Smooth muscle cell (in vitro differentiated cells): ENCODE measurements around the gene HECW1. TPM values are rescaled to one million over a fixed set of nuclear protein-coding genes. Genes with fewer than 3 reads are reported as not detected.
A peak's percentile ranks its signal among the peaks of the same experiment; 100 is the strongest.

ENCODE experiments used
- DNase-seq: peaks from one replicate; lab custom pipeline; 2025; ENCODE audit not compliant: unreplicated experiment; lab: John Stamatoyannopoulos, UW
- H2AFZ ChIP-seq: fragments of 200-600 bp; sonication (generic); 2 replicates; pipeline ENCODE4 v1.6.0; 2016; ENCODE audit warnings: antibody characterized with exemption, low read depth, mild to moderate bottlenecking
- H3F3A ChIP-seq: fragments of 200-600 bp; sonication (generic); 2 replicates; pipeline ENCODE4 v1.6.0; 2017; ENCODE audit warnings: antibody characterized with exemption, low read depth
- H3K27ac ChIP-seq: fragments of 200-600 bp; sonication (generic); 2 replicates; pipeline ENCODE4 v1.5.1; 2016; ENCODE audit warnings: low read depth, mild to moderate bottlenecking
- H3K27me3 ChIP-seq: fragments of 200-600 bp; sonication (generic); 2 replicates; pipeline ENCODE4 v1.6.1; 2016; ENCODE audit warnings: low read depth, mild to moderate bottlenecking
- H3K36me3 ChIP-seq: fragments of 200-600 bp; sonication (generic); 2 replicates; pipeline ENCODE4 v1.5.1; 2016; ENCODE audit warnings: low read depth
- H3K4me1 ChIP-seq: fragments of 200-600 bp; sonication (generic); 2 replicates; pipeline ENCODE4 v1.5.1; 2016; ENCODE audit warnings: low read depth
- H3K4me2 ChIP-seq: fragments of 200-600 bp; sonication (generic); 2 replicates; pipeline ENCODE4 v1.6.0; 2016; ENCODE audit warnings: mild to moderate bottlenecking
- H3K4me3 ChIP-seq: fragments of 200-600 bp; sonication (generic); 2 replicates; pipeline ENCODE4 v1.5.1; 2016; ENCODE audit warnings: mild to moderate bottlenecking
- H3K79me2 ChIP-seq: fragments of 200-600 bp; sonication (generic); 2 replicates; pipeline ENCODE4 v1.6.0; 2016; ENCODE audit warnings: low read depth, mild to moderate bottlenecking
- H3K9ac ChIP-seq: fragments of 200-600 bp; sonication (generic); 2 replicates; pipeline ENCODE4 v1.6.0; 2016; ENCODE audit warnings: low read depth
- H3K9me3 ChIP-seq: fragments of 200-600 bp; sonication (generic); replicated peaks from 2 replicates; pipeline ENCODE4 v1.5.1; 2016; ENCODE audit warnings: low read depth
- H4K20me1 ChIP-seq: fragments of 200-600 bp; sonication (generic); 2 replicates; pipeline ENCODE4 v1.6.0; 2016; ENCODE audit warnings: low read depth
- WGBS: methylation state at CpG from one replicate; pipeline ENCODE4 v1.1.7; 2016; ENCODE audit warnings: low lambda C conversion rate; 5-methylcytosine and 5-hydroxymethylcytosine counted together
- polyA plus RNA-seq: library from polyadenylated mRNA; unstranded; fragments of >200 nt; fragmentation: Nextera tagmentation; extraction: Ambion mirVana; gene quantifications from 2 replicates; pipeline ENCODE4 v1.2.1, GENCODE V29; 2016
- total RNA-seq: library from RNA; depleted of rRNA; stranded (reverse); fragments of >200 nt; gene quantifications from 2 replicates; pipeline ENCODE4 v1.2.3, GENCODE V29; 2014
- TF ChIP-seq, protein P1 (sequence below): fragments of 200-600 bp; sonication (generic); IDR thresholded peaks from 2 replicates; pipeline ENCODE4 v1.5.1; 2017; ENCODE audit warnings: borderline replicate concordance, mild to moderate bottlenecking, antibody characterized with exemption; ENCODE audit not compliant: insufficient read depth, poor library complexity, severe bottlenecking

Gene HECW1
- total and polyA plus RNA-seq, 2 experiments from 2014 or later: 0.09 to 0.49 TPM

DNA sequence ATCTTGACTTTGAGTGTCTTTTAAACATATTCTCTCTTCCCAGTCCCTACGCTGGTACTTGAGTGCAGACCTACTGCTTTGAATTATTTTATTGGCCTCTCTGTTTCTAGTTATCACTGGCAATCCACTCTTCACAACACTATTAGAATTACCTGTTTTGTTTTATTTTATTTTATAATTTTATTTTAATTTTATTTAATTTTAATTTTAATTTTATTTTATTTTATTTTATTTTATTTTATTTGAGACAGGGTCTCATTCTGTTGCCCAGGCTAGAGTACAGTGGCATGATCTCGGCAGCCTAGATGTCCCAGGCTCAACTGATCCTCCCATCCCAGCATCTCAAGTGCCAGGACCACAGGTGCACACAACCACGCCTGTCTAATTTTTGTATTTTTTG, 477.3 kb downstream of the HECW1 start:
- Histone ChIP-seq H3K9ac (no peak overlapping the region), H3K79me2 (peaks cover 87% of the 10 kb centered on the region), H3K9me3 (no peaks in the 10 kb centered on the region), H4K20me1 (peaks cover 94% of the 10 kb centered on the region), H3K4me3 (no peak overlapping the region), H3K27ac (no peak overlapping the region), H3K27me3 (no peaks in the 10 kb centered on the region), H2AFZ (no peak overlapping the region), H3K4me2 (no peak overlapping the region), H3K36me3 (no peaks in the 10 kb centered on the region), H3F3A (no peaks in the 10 kb centered on the region), H3K4me1 (peaks cover under 1% of the 10 kb centered on the region)
- 98% methylated on average over 3 of the region's 3 CpGs for WGBS
- no peak for DNase-seq
- TF ChIP-seq, protein P1, sequence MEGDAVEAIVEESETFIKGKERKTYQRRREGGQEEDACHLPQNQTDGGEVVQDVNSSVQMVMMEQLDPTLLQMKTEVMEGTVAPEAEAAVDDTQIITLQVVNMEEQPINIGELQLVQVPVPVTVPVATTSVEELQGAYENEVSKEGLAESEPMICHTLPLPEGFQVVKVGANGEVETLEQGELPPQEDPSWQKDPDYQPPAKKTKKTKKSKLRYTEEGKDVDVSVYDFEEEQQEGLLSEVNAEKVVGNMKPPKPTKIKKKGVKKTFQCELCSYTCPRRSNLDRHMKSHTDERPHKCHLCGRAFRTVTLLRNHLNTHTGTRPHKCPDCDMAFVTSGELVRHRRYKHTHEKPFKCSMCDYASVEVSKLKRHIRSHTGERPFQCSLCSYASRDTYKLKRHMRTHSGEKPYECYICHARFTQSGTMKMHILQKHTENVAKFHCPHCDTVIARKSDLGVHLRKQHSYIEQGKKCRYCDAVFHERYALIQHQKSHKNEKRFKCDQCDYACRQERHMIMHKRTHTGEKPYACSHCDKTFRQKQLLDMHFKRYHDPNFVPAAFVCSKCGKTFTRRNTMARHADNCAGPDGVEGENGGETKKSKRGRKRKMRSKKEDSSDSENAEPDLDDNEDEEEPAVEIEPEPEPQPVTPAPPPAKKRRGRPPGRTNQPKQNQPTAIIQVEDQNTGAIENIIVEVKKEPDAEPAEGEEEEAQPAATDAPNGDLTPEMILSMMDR: no peak

DNA sequence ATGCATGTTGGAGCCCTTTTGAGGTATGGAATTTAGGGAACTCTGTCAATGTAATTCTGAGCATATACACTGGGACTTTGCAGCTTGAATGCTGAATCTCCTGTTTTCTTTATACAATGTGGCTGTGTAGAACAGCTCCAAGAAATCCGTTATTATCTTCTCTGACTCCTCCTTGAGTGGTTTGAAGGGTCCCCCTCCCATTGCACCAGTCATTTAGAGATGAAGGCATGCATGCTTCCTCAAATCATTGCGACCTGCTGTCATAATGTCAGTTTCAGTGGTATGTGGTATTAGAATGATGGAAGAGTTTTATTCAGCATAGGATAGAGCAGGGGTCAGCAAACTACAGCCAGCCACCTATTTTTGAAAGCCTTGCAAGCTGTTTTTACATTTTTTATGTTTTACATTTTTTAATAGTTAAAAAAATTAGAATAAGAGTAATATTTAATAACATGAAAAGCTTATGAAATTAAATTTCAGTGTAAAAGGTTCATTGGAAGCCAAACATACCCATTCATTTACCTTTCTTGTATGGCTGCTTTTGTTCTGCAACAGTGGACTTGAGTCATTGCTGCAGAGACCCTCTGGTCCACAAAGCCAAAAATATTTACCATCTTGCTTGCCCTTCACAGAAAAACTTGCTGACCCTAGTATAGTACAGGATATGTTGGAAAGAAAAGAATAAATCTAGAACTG, 478.6 kb downstream of the HECW1 start:
- no peaks in the 10 kb centered on the region for H3K27me3 ChIP-seq
- no peaks in the 10 kb centered on the region for H3K9me3 ChIP-seq
- H4K20me1 ChIP-seq: peaks cover 94% of the 10 kb centered on the region
- H3K9ac ChIP-seq: no peak overlapping the region
- 90% methylated on average over 2 of the region's 2 CpGs for WGBS
- no peak for DNase-seq
- no peaks in the 10 kb centered on the region for H3K4me1 ChIP-seq
- H2AFZ ChIP-seq: no peak overlapping the region
- TF ChIP-seq, protein P1: no peak
- no peak overlapping the region for H3K27ac ChIP-seq
- no peaks in the 10 kb centered on the region for H3F3A ChIP-seq
- H3K79me2 ChIP-seq: peaks cover 78% of the 10 kb centered on the region
- H3K4me2 ChIP-seq: no peak overlapping the region
- H3K36me3 ChIP-seq: no peaks in the 10 kb centered on the region
- H3K4me3 ChIP-seq: no peak overlapping the region

DNA sequence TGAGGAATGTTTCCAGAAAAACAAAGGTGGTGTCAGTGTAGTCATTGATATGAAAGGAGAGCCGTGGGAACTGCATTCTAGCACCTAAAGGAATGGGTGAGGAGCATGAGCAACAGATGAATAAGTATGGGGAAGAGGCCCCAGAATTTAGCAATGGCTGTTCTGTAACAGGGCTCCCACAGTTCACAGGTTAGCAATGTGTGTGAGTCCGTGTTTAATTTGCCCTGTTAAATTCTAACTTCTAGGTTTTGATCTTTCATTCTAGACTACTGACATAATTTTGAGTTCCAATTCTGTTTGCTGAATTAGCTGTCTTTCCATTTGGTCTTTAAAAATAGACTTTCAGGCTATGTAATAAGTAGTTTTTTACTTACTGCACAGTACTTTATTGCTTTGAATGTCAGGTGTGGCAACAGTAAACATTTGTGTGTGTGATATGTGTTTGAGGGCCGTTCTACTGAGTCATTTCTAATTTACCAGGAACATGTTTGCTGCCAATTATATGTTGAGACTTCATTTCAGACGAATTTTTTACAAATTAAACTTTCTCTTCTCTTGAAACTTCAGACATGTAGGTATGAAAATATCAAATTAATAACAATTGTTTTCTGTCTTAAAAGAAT, 479.2 kb downstream of the HECW1 start:
- H2AFZ ChIP-seq: no peak overlapping the region
- H3K79me2 ChIP-seq: peaks cover 73% of the 10 kb centered on the region
- no peaks in the 10 kb centered on the region for H3K36me3 ChIP-seq
- DNase-seq: no peak
- H3F3A ChIP-seq: no peaks in the 10 kb centered on the region
- H3K9me3 ChIP-seq: no peaks in the 10 kb centered on the region
- no peaks in the 10 kb centered on the region for H3K27me3 ChIP-seq
- no peaks in the 10 kb centered on the region for H3K4me1 ChIP-seq
- TF ChIP-seq, protein P1: no peak
- H4K20me1 ChIP-seq: peaks cover 88% of the 10 kb centered on the region
- H3K27ac ChIP-seq: peak overlapping the region; percentile 24
- 82% methylated on average over 4 of the region's 4 CpGs for WGBS
- no peak overlapping the region for H3K9ac ChIP-seq
- H3K4me3 ChIP-seq: no peak overlapping the region
- H3K4me2 ChIP-seq: no peak overlapping the region

DNA sequence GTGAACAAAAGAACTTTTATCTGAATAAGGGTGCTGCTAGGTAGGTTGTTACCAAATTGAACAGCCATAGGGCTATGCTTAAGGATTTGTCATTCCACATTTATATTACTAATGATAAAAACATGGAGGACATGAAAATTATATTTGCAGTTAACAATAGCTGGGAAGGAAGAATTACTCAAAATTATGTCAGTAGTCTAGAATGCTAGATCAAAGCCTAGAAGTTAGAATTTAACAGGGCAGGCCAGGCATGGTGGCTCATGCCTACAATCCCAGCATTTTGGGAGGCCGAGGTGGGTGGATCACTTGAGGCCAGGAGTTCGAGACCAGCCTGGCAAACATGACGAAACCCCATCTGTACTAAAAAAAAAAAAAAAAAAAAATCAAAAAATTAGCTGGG, 479.9 kb downstream of the HECW1 start:
- H2AFZ ChIP-seq: no peak overlapping the region
- H3K79me2 ChIP-seq: peaks cover 67% of the 10 kb centered on the region
- H3K36me3 ChIP-seq: no peaks in the 10 kb centered on the region
- TF ChIP-seq, protein P1: no peak
- no peak overlapping the region for H3K4me2 ChIP-seq
- H3K27me3 ChIP-seq: no peaks in the 10 kb centered on the region
- WGBS: 100% methylated on average over 3 of the region's 3 CpGs
- no peak for DNase-seq
- peak overlapping the region; percentile 24 for H3K27ac ChIP-seq
- H3K9ac ChIP-seq: no peak overlapping the region
- no peaks in the 10 kb centered on the region for H3K9me3 ChIP-seq
- H4K20me1 ChIP-seq: peaks cover 83% of the 10 kb centered on the region
- no peak overlapping the region for H3K4me3 ChIP-seq
- H3F3A ChIP-seq: no peaks in the 10 kb centered on the region
- H3K4me1 ChIP-seq: no peaks in the 10 kb centered on the region
